ENCODE data around the gene COL21A1.

The COL21A1 gene

DNA sequence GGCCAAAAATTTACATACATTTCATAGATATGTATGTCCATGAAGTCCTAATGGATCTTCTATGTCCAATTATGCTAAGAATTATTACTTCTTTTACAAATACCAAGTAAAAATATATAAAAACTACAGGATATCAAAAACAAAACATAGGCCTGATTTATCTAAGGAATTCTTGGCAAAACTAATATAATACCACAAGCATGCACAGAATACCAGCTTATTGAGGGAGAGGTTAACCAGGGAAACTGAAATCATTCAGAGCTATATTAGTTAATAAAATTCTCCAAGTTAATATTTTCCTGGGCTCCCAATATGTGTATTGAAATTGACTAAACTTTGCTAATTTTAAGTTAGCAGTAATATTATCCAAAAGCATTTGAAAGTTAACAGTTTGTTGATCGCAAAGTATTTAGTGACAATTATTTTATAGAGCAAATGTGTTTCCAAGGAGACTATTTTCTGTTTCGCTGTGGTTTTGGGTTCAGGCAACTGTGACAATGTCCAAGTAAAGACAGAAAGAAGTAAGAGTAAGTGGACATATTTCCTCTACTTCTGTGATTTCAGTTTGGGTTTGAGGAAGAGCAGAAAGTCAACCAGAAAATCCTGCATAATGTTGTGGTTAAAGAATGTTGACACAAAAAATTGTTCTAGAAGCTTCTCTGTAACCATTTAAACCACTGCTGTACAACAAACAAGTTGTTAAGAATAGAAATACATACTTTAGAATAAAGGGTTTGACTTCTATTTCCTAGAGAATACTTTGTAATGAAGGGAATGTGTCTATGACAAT lies 167.4 kb downstream of the COL21A1 start:
- H3K27ac ChIP-seq (ENCODE audit: low read depth, low read length), result no peak overlapping the region
- no peaks in the 10 kb centered on the region for H3K36me3 ChIP-seq (ENCODE audit: control insufficient read depth, low read length)
- H3K4me2 ChIP-seq (ENCODE audit: low read length), result no peak overlapping the region
- TF ChIP-seq CTCF (IDR thresholded peaks at IDR 0.05; ENCODE audit: low read depth, low read length, poor library complexity, severe bottlenecking) (no peak), EZH2phosphoT487 (IDR thresholded peaks at IDR 0.05; ENCODE audit: borderline replicate concordance, low read length) (no peak)
- no peaks in the 10 kb centered on the region for H3K9me3 ChIP-seq (ENCODE audit: control insufficient read depth, insufficient read depth, low read length)
- H3K4me3 ChIP-seq (ENCODE audit: low read length), result no peak overlapping the region
- no peaks in the 10 kb centered on the region for H3K79me2 ChIP-seq (ENCODE audit: control insufficient read depth, low read length)
- no peaks in the 10 kb centered on the region for H4K20me1 ChIP-seq (ENCODE audit: control insufficient read depth, insufficient read depth, low read depth, low read length)
- no peaks in the 10 kb centered on the region for H3K27me3 ChIP-seq (ENCODE audit: control insufficient read depth, low read length)
- no peaks in the 10 kb centered on the region for H3F3A ChIP-seq (ENCODE audit: control insufficient read depth, insufficient read depth)
- no peaks in the 10 kb centered on the region for H3K4me1 ChIP-seq (ENCODE audit: control insufficient read depth, low read length)
- no peaks in the 10 kb centered on the region for H3K9me2 ChIP-seq (replicated peaks; ENCODE audit: control insufficient read depth, low read length)

GRCh38 chr6:56076033-56076432 lies 171.3 kb downstream of the COL21A1 start:
- H3K36me3 ChIP-seq (ENCODE audit: control insufficient read depth, low read length), result no peaks in the 10 kb centered on the region
- H3K9me3 ChIP-seq (ENCODE audit: control insufficient read depth, insufficient read depth, low read length), result no peaks in the 10 kb centered on the region
- H3K27ac ChIP-seq (ENCODE audit: low read depth, low read length), result no peak overlapping the region
- no peak for TF ChIP-seq CTCF (IDR thresholded peaks at IDR 0.05; ENCODE audit: low read depth, low read length, poor library complexity, severe bottlenecking)
- TF ChIP-seq EZH2phosphoT487 (IDR thresholded peaks at IDR 0.05; ENCODE audit: borderline replicate concordance, low read length), result no peak
- no peaks in the 10 kb centered on the region for H3K27me3 ChIP-seq (ENCODE audit: control insufficient read depth, low read length)
- no peak overlapping the region for H3K4me2 ChIP-seq (ENCODE audit: low read length)
- no peaks in the 10 kb centered on the region for H3F3A ChIP-seq (ENCODE audit: control insufficient read depth, insufficient read depth)
- H3K9me2 ChIP-seq (replicated peaks; ENCODE audit: control insufficient read depth, low read length), result no peaks in the 10 kb centered on the region
- no peaks in the 10 kb centered on the region for H3K4me1 ChIP-seq (ENCODE audit: control insufficient read depth, low read length)
- no peaks in the 10 kb centered on the region for H3K79me2 ChIP-seq (ENCODE audit: control insufficient read depth, low read length)
- H4K20me1 ChIP-seq (ENCODE audit: control insufficient read depth, insufficient read depth, low read depth, low read length), result no peaks in the 10 kb centered on the region
- no peak overlapping the region for H3K4me3 ChIP-seq (ENCODE audit: low read length)

DNA sequence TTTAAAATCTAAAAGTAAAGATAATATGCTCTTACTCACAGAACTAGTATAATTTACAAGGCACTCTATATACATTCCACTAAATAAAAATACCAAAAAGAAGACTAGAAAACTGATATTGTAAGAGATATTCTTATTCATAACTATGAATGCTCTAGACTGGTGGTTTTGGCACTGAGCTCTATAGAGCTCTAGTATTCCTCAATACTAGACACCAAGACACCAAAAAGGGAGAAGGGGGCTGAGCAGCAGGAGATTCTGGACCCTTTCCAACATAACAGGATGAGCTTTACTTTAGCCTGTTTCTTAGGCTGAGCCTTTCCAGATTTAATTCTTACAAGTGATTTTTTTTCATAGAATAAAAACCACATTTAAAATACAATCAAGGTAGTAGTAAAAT lies 173.6 kb downstream of the COL21A1 start:
- H3F3A ChIP-seq (ENCODE audit: control insufficient read depth, insufficient read depth), result no peaks in the 10 kb centered on the region
- H3K27me3 ChIP-seq (ENCODE audit: control insufficient read depth, low read length), result no peaks in the 10 kb centered on the region
- no peaks in the 10 kb centered on the region for H3K9me3 ChIP-seq (ENCODE audit: control insufficient read depth, insufficient read depth, low read length)
- H4K20me1 ChIP-seq (ENCODE audit: control insufficient read depth, insufficient read depth, low read depth, low read length), result no peaks in the 10 kb centered on the region
- no peaks in the 10 kb centered on the region for H3K36me3 ChIP-seq (ENCODE audit: control insufficient read depth, low read length)
- no peaks in the 10 kb centered on the region for H3K79me2 ChIP-seq (ENCODE audit: control insufficient read depth, low read length)
- H3K9me2 ChIP-seq (replicated peaks; ENCODE audit: control insufficient read depth, low read length), result no peaks in the 10 kb centered on the region
- no peak overlapping the region for H3K4me2 ChIP-seq (ENCODE audit: low read length)
- H3K27ac ChIP-seq (ENCODE audit: low read depth, low read length), result no peak overlapping the region
- H3K4me1 ChIP-seq (ENCODE audit: control insufficient read depth, low read length), result no peaks in the 10 kb centered on the region
- TF ChIP-seq CTCF (IDR thresholded peaks at IDR 0.05; ENCODE audit: low read depth, low read length, poor library complexity, severe bottlenecking) (no peak), EZH2phosphoT487 (IDR thresholded peaks at IDR 0.05; ENCODE audit: borderline replicate concordance, low read length) (no peak)
- no peak overlapping the region for H3K4me3 ChIP-seq (ENCODE audit: low read length)
